Activated T-cell treated with anti-CD3 and anti-CD28 coated beads, Interleukin-2, amount 50 U/mL, for 72 hours (primary cell): ENCODE data around the gene FGD2. TPM values are rescaled to one million over a fixed set of nuclear protein-coding genes. Genes with fewer than 3 reads are reported as not detected.
A peak's percentile ranks its signal among the peaks of the same experiment; 100 is the strongest.

Experiments
- ATAC-seq, 2 donors: fragments of 150-1000 bp; cut with Tn5 transposase; replicated peaks in 1 of 2; 2 replicates each; pipeline ENCODE4 v1.10.0; 2021; ENCODE audit warnings: moderate library complexity in 2 of 2, mild to moderate bottlenecking in 1 of 2
- DNase-seq, 2 donors: peaks; one replicate each; pipeline ENCODE4 v3.0.0; 2021 to 2022; ENCODE audit warnings: mixed read lengths in 1 of 2
- H3K27ac Mint-ChIP-seq: one replicate; pipeline ENCODE4 v1.8.0; 2022; ENCODE audit warnings: mild to moderate bottlenecking, moderate library complexity, mixed read lengths
- H3K27me3 Mint-ChIP-seq: one replicate; pipeline ENCODE4 v1.8.0; 2022; ENCODE audit warnings: low read depth, mixed read lengths
- H3K36me3 Mint-ChIP-seq, 2 donors: one replicate each; pipeline ENCODE4 v1.8.0; 2022; ENCODE audit warnings: mixed read lengths in 2 of 2, mild to moderate bottlenecking in 1 of 2; ENCODE audit not compliant: insufficient read depth in 2 of 2
- H3K4me1 Mint-ChIP-seq: one replicate; pipeline ENCODE4 v1.8.0; 2022; ENCODE audit warnings: low read depth, mixed read lengths
- H3K4me3 Mint-ChIP-seq, 2 donors: one replicate each; pipeline ENCODE4 v1.8.0; 2022; ENCODE audit warnings: mild to moderate bottlenecking in 2 of 2, mixed read lengths in 2 of 2, moderate library complexity in 2 of 2
- H3K9me3 Mint-ChIP-seq, 2 donors: one replicate each; pipeline ENCODE4 v1.8.0; 2022; ENCODE audit warnings: mixed read lengths in 2 of 2
- total RNA-seq, 2 donors: library from RNA; stranded (reverse); gene quantifications; one replicate each; pipeline ENCODE4 v1.2.3, GENCODE V29; 2022

FGD2 gene
- total RNA-seq, 2 donors from 2014 or later = 1.4 to 3.2 TPM

DNA sequence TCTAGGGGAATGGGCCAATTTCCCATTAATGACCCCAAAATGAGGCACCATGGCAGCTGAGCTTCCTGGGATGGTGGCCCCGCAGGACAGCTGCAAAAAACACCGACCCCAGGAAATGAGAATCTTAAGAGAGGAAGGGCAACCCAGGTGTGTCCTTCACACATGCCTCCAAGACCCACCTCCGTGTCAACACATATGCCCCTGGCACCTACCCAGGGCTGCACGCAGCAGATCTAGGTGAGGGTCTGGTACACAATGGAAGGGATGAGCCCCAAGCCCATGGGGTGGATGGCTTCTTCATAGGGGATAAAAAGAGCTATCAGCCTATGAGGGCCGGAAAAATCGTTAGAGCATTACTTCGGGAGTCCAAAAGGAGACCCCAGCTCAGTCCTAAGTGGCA lies 28.9 kb upstream of the FGD2 start:
- Mint-ChIP-seq H3K36me3 (peaks cover 2 to 17% of the 10 kb centered on the region in 2 donors), H3K27ac (no peak overlapping the region), H3K4me1 (peaks cover 24% of the 10 kb centered on the region), H3K4me3 (no peak overlapping the region), H3K27me3 (no peaks in the 10 kb centered on the region), H3K9me3 (no peaks in the 10 kb centered on the region)
- no peak for DNase-seq
- ATAC-seq = no peak

DNA sequence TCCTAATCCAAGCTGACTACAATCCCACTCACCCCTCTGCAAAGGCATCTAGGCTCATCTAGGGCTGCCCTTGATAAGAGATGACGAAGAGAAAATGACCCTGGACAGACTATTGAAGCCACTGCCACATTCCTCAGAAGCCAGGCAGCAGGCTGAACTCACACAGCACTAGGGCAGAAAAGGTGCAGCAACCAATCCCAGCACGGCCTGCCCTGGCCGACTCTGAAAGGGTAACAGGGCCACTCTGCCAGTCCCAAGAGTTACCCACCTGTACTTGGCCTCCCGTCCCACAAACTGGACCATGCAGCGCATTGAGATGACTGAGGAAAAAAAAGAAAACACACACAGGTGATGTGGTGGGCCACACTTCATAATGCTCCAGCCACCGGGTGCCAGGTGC lies 28.5 kb upstream of the FGD2 start:
- no peak for ATAC-seq
- Mint-ChIP-seq H3K27ac (no peak overlapping the region), H3K36me3 (peaks cover 0 to 17% of the 10 kb centered on the region in 2 donors), H3K27me3 (no peaks in the 10 kb centered on the region), H3K4me1 (peaks cover 29% of the 10 kb centered on the region), H3K4me3 (no peak overlapping the region), H3K9me3 (no peaks in the 10 kb centered on the region)
- DNase-seq = no peak

DNA sequence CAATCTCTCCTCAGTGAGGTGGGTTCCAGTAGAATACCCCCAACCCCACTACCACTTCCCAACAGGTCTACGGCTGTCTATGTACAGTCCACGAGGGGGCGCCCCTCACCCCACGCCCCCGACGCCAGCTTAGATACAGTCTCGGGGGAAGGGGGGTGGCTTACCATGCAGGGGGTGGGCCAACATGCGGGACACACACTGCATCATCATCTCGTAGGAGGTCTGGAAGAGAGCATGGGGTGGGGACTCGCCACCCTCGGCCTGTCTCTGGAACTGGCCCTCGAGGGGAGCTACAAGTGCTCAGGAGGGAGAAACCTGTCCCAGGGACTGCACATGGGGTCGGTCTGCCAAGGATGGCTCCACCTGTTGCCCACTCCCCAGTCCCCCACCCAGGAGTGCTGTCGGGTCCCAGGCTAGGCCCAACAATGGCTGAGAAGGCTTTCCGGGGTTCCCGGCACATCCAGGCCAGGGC lies 27.9 kb upstream of the FGD2 start:
- peaks cover 0 to 15% of the 10 kb centered on the region in 2 donors for H3K36me3 Mint-ChIP-seq
- ATAC-seq (no peak), DNase-seq (no peak)
- H3K27me3 Mint-ChIP-seq = no peaks in the 10 kb centered on the region
- H3K4me3 Mint-ChIP-seq = no peak overlapping the region
- no peaks in the 10 kb centered on the region for H3K9me3 Mint-ChIP-seq
- peaks cover 30% of the 10 kb centered on the region for H3K4me1 Mint-ChIP-seq
- H3K27ac Mint-ChIP-seq = no peak overlapping the region

DNA sequence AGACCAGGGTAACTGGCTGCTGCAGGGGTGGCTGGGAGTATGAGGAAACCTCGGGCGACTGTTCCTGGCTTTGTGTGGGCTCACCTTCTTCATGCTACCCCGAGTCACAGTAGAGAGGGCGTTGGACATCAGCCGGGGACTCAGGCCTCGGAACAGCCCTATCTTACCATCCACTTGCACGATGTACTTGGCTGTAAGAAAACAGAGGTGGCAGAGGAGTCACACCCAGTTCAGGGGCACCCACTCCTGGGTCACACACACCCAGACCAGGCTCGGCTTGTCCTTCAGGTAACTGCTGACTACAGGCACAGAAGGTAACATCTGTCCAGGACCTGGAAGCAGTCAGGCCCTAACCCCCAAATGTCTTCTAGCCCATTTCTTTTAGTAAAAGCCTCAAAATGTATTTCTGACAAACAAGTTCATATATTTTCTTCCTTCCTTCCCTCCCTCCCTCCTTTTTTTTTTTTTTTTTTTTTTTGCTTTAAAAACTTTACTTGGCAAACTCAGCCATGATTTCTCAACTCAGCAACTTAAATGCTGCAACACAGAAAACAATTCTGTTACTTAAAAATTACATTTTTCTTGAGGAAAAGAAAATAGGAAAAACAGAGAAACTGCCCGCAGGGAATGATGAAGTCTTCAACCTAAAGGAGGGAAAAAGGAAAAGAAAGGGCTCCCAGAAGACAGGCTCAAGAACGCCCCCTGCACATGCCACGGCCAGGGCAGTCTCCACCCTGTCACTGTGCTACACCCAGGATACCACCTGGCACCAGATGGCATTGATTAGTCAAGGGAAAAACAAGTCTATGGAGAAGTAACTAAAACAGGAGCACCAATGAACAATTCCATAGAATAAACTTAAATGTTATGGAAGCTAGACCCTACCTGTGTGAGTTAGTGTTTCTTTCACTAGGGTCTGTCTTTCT lies 26.8 kb upstream of the FGD2 start:
- H3K4me1 Mint-ChIP-seq = peaks cover 30% of the 10 kb centered on the region
- no peak for DNase-seq
- H3K27ac Mint-ChIP-seq = no peak overlapping the region
- no peak for ATAC-seq
- no peak overlapping the region for H3K4me3 Mint-ChIP-seq
- no peaks in the 10 kb centered on the region for H3K9me3 Mint-ChIP-seq
- no peaks in the 10 kb centered on the region for H3K27me3 Mint-ChIP-seq
- peaks cover 0 to 10% of the 10 kb centered on the region in 2 donors for H3K36me3 Mint-ChIP-seq

DNA sequence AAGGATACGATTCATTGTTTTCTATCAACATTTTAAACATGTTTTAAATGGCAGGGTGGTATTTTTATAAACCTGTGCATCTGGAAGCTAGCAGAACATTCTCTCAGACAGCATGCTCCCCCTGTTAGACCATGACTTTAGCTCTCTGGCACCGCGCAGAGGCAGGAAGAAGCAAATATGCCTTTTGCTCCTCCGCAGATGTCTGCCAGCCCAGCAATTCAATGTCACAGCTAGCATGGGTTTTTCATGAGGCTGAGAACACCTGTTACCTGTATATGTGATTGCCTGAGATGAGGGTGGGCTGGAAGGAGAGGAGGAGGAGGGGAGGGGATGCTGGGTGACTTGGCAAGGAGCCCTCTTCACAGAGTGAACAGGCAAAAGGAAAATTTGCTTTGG lies 26.1 kb upstream of the FGD2 start:
- DNase-seq (peak in 1 of 2 donors; percentile 43), ATAC-seq (peak; percentile 53 to 54)
- H3K9me3 Mint-ChIP-seq = no peaks in the 10 kb centered on the region
- H3K4me3 Mint-ChIP-seq = no peak overlapping the region
- H3K36me3 Mint-ChIP-seq = peaks cover 0 to 10% of the 10 kb centered on the region in 2 donors
- no peaks in the 10 kb centered on the region for H3K27me3 Mint-ChIP-seq
- H3K4me1 Mint-ChIP-seq = peaks cover 30% of the 10 kb centered on the region
- H3K27ac Mint-ChIP-seq = peak overlapping the region; percentile 3

DNA sequence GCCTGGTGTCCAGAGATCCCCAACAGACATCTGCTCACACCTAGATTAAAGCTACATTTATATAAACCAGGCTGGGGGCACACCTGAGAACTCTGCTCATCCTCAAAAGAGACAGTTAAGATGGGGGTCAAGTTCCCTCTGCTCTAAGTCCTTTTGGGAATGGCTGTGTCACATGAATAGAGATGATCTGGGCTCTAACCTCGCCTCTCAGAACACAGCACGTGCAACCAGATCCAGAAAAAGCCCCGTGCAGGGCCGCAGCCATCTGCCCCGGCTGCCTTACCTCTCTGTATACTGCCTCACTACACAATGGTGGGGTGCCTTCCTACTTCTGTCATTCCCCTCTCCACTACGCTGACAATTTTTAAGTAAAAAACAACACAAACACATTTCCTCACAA lies 25.3 kb upstream of the FGD2 start:
- Mint-ChIP-seq H3K27ac (peak overlapping the region; percentile 6), H3K36me3 (peaks cover 0 to 10% of the 10 kb centered on the region in 2 donors), H3K9me3 (no peaks in the 10 kb centered on the region), H3K4me3 (no peak overlapping the region), H3K4me1 (peaks cover 30% of the 10 kb centered on the region), H3K27me3 (no peaks in the 10 kb centered on the region)
- ATAC-seq = no peak
- DNase-seq = no peak

DNA sequence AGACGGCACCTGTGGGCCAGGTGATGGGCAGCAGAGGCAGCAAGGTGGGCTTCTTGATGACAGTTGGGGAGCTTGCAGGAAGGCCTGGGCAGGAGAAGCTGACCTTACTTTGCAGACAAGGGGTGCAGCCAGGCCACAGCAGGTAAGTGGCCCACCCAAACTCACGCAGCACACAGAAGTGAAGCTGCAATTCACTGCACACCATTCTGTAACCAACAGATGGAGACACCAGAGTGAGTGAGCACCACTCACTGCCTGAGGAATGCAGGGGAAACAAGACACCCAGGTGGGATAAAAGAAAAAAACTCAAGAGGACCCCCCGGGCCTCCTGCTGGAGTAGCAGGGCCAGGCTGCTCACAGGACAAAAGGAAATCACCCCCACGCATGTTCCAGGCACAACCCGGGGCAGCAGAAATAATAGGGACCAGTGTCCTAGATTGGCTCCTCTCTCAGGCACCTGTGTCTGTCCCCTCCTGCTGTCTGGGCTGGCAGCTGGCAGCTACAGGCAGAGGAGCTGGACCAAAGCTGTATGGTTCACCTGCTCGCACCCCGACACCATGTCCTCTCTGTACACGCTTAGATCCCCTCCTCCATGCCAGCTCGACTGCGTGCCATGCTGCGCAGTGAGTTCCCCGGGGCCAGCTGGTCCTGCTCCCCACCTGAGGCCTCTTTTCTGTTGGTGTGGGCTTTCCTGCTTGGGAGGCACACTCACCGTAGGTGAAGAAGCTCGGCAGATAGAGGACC lies 24.4 kb upstream of the FGD2 start:
- H3K36me3 Mint-ChIP-seq = peaks cover 0 to 9% of the 10 kb centered on the region in 2 donors
- H3K27ac Mint-ChIP-seq = no peak overlapping the region
- H3K4me3 Mint-ChIP-seq = no peak overlapping the region
- H3K9me3 Mint-ChIP-seq = no peaks in the 10 kb centered on the region
- DNase-seq = no peak
- H3K4me1 Mint-ChIP-seq = peaks cover 30% of the 10 kb centered on the region
- no peak for ATAC-seq
- no peaks in the 10 kb centered on the region for H3K27me3 Mint-ChIP-seq

DNA sequence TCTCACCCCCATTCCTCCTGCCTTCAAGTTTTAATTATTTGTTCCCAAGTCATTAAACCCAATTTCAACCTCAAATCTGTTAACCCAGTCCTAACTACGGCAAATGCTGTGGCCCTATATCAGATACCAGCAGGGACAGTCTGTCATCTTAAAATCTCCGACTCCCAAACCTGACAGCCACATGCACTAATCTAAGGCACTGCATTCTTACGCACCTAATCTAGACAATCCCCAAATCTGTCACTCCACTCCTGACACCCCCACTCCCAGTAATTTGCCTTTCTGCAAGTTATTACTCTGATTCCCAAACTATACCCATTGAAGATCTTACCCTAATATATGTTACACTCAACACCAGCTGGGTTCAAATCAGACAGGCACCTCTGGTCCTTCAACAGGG lies 21.9 kb upstream of the FGD2 start:
- H3K9me3 Mint-ChIP-seq = no peaks in the 10 kb centered on the region
- H3K27ac Mint-ChIP-seq = no peak overlapping the region
- H3K36me3 Mint-ChIP-seq = peaks cover 2 to 7% of the 10 kb centered on the region in 2 donors
- no peak overlapping the region for H3K4me3 Mint-ChIP-seq
- ATAC-seq (no peak), DNase-seq (no peak)
- H3K27me3 Mint-ChIP-seq = no peaks in the 10 kb centered on the region
- peaks cover 45% of the 10 kb centered on the region for H3K4me1 Mint-ChIP-seq

DNA sequence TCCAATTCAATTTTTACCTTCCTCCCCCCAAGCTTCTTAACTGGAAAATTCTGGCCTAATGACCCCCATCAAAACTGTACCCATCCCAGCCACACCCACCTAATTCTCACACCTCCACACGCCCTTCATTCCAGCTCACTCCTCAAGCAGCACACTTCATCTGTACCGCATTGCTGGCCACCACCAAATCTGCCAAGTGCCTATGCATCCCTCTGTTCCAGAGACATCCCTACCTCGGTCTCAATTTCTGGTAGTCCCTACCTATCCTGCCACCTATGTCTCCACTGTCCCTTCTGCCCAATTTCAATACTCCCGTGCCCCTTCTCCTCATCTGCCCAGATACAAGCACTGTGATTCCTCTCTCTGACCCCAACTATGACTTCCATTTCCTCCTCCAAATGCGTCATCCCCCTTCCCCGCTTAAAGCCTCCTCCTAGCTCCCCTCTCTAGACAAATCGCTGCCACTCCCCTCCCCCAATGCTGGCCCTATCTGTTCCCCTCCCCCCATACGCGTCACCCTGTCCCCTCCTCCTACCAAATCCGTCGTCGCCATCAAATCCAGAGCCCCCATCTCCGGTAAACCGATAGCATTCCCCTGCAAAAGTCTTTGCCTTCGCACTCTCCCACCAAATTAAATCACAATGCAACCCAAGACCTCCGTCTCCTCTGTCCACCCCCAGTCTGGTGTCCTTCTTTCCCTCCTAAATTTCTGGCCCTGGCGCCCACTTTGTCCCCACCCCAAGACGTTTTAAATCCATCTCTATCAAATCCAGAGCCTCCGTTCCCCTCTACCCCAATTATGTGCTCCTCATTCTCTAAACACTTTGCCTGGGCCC lies 20.7 kb upstream of the FGD2 start:
- no peaks in the 10 kb centered on the region for H3K9me3 Mint-ChIP-seq
- ATAC-seq = peak; percentile 18 to 40
- peaks cover 7% of the 10 kb centered on the region for H3K27me3 Mint-ChIP-seq
- H3K27ac Mint-ChIP-seq = no peak overlapping the region
- H3K4me1 Mint-ChIP-seq = peaks cover 34% of the 10 kb centered on the region
- DNase-seq = peak; percentile 65 to 68
- no peak overlapping the region for H3K4me3 Mint-ChIP-seq
- peaks cover 2 to 5% of the 10 kb centered on the region in 2 donors for H3K36me3 Mint-ChIP-seq

DNA sequence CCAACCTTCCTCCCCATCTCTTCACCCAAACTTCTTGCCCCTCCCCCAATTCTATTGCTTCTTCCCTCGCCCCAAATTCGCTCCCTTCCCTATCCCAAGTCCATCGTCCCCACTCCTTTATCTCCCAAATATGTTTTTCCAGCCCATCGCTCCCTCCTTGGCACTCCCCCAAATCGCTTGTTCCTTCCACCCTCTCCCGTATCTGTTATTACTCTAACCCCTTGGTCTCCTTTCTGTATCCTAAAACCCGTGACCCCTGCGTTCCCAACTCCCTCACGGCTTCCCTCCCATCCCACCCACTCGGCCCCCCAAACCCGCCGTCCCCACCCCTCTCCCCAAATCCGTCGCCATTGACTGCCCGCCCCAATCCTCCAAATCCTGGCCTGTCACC lies 20.0 kb upstream of the FGD2 start:
- ATAC-seq (no peak), DNase-seq (no peak)
- Mint-ChIP-seq H3K27me3 (peaks cover 7% of the 10 kb centered on the region), H3K4me3 (no peak overlapping the region), H3K27ac (no peak overlapping the region), H3K4me1 (peaks cover 29% of the 10 kb centered on the region), H3K36me3 (peaks cover 2 to 4% of the 10 kb centered on the region in 2 donors), H3K9me3 (no peaks in the 10 kb centered on the region)

DNA sequence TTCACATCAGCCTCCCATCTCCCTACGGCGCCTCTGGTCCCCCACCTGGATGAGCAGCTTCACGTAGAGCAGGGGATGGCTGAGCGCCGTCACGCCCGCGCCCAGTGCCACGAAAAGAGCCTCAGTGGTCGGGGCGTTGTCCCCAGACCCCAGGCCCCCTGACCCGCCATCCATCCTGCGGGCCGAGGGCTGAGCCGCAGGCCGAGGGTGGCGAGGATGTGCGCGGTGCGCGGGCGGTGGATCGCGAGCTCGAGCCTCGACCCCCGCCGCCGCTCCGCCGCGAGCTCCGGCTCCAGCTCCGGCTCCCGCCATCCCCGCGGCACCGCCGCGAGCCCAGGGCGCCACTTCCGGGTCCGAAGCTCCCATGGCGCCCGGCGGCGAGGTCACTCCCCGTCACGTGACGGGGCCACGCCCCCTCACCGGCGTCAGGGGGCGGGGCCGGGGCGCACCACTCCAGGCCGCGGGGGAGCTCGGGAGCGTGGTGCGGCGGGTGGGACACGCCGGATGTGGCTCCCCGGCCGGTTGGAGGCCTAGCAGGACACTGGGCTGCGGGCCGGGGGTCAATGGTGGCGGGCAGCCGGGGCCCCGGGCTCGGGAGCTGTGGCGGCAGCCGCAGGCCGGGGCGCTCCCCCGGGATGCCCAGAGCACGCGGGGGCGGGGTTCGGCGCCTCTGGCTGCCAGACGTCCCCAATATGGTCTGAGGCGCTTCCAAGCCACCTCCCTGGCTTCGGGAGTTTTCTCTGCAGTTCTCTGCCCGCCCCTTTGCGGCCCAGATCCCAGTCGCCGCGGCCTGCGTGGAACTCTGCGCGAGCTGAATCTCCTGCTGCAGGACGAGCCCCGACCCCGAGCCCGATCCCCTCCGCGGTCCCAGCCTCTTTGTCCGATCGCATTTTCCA lies 19.4 kb upstream of the FGD2 start, which contains the start of gene MTCH1:
Gene MTCH1 (minus strand): TSS at position 389 of the 896 bp plus-strand sequence. CDS start 23 bp downstream, at position 366.
- DNase-seq (peak; percentile 90 to 95), ATAC-seq (peak; percentile 86 to 88)
- H3K27ac Mint-ChIP-seq = peak within 1 kb of the TSS; percentile 98
- H3K27me3 Mint-ChIP-seq = peaks cover 7% of the 10 kb centered on the region
- H3K36me3 Mint-ChIP-seq = peaks cover 2 to 3% of the 10 kb centered on the region in 2 donors
- no peaks in the 10 kb centered on the region for H3K9me3 Mint-ChIP-seq
- peak within 1 kb of the TSS; percentile 93 to 99 for H3K4me3 Mint-ChIP-seq
- H3K4me1 Mint-ChIP-seq = peaks cover 23% of the 10 kb centered on the region

DNA sequence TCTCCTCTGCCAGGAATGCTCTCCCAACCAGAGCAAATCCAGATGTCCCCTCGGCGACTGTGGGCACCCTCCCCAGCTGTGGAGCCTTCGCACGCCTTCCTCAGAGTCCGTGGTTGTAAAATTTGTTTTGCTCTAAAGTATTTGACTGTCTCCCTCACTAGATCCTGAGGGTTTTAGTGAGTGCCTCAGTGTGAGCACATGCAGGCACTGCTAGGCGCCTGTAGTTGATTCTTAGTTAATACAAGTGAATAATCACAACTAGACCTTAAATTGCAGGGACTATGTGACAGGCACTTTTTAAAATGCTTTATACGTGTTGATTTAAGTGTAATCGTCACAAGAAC lies 18.8 kb upstream of the FGD2 start:
- Mint-ChIP-seq H3K4me1 (peaks cover 19% of the 10 kb centered on the region), H3K4me3 (peak overlapping the region; percentile 93 to 99)
- ATAC-seq = peak; percentile 3 to 16

More for the DNA sequence above, 18.8 kb upstream of the FGD2 start:
- H3K27ac Mint-ChIP-seq = peak overlapping the region; percentile 98
- peaks cover 2 to 3% of the 10 kb centered on the region in 2 donors for H3K36me3 Mint-ChIP-seq
- no peak for DNase-seq
- no peaks in the 10 kb centered on the region for H3K9me3 Mint-ChIP-seq
- H3K27me3 Mint-ChIP-seq = peaks cover 7% of the 10 kb centered on the region
